Measurements from ENCODE around the gene ZNF835. TPM values are rescaled to one million over a fixed set of nuclear protein-coding genes. Genes with fewer than 3 reads are reported as not detected.

ZNF835 gene
- total RNA-seq, 2 donors from 2014 or later: 0.13 to 0.42 TPM

DNA sequence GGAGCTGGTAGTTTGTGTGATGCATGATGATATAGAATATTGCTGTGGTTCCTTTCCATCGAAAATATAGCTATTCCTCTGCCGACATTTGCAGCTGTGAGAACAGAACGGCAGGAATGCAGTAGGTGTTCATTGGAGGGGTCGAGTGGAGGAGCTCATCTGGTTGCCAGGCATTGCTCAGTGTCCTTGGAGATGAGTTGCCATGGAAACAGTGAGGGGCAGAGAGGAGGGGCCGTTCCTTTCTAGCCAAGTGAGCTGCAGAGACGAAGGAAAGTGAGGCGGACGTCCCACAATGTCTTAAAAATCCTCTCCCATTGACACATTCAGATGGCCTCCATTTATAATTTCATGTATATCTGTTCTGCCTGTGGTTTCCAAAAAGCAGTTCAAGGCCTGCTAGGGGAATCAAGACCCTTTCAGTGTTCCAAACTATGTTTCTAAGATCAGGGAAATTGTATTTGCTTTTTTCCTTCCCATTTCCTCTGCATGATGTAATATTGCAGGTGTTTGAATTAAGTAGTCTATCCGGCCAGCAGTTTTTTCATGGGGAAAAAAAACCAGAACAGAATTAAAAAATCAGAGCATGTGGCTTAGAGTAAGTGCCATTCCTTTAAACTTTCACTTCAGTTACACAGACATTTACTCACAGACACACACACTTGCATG, 41.2 kb upstream of the ZNF835 start:
- TF ChIP-seq, protein P1, sequence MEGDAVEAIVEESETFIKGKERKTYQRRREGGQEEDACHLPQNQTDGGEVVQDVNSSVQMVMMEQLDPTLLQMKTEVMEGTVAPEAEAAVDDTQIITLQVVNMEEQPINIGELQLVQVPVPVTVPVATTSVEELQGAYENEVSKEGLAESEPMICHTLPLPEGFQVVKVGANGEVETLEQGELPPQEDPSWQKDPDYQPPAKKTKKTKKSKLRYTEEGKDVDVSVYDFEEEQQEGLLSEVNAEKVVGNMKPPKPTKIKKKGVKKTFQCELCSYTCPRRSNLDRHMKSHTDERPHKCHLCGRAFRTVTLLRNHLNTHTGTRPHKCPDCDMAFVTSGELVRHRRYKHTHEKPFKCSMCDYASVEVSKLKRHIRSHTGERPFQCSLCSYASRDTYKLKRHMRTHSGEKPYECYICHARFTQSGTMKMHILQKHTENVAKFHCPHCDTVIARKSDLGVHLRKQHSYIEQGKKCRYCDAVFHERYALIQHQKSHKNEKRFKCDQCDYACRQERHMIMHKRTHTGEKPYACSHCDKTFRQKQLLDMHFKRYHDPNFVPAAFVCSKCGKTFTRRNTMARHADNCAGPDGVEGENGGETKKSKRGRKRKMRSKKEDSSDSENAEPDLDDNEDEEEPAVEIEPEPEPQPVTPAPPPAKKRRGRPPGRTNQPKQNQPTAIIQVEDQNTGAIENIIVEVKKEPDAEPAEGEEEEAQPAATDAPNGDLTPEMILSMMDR (conservative IDR thresholded peaks at IDR 0.05): no peak
- Histone ChIP-seq H3K36me3 (ENCODE audit: control insufficient read depth, insufficient read depth, low read length) (no peaks in the 10 kb centered on the region), H3K9ac (ENCODE audit: extremely low read depth, low read length, poor library complexity, severe bottlenecking) (no peak overlapping the region), H3K27ac (ENCODE audit: low read depth, low read length) (no peak overlapping the region), H3K4me3 (ENCODE audit: low read length) (no peak overlapping the region), H3K4me1 (ENCODE audit: control insufficient read depth, insufficient read depth, low read length) (no peaks in the 10 kb centered on the region), H3K27me3 (ENCODE audit: control insufficient read depth, insufficient read depth, low read length, poor library complexity, severe bottlenecking) (no peaks in the 10 kb centered on the region), H3K9me3 (ENCODE audit: control insufficient read depth, low read length) (peaks cover 44% of the 10 kb centered on the region)
- Mint-ChIP-seq H3K4me3 (no peak overlapping the region), H3K27ac (no peak overlapping the region), H3K4me1 (no peaks in the 10 kb centered on the region), H3K36me3 (ENCODE audit: low read depth) (no peaks in the 10 kb centered on the region), H3K27me3 (ENCODE audit: insufficient read depth) (no peaks in the 10 kb centered on the region), H3K9me3 (peaks cover 84% of the 10 kb centered on the region)
- WGBS, 2 experiments (ENCODE audit: insufficient coverage in 1 of 2, insufficient read length in 1 of 2): 57 to 65% methylated on average over 5 to 9 of the region's 9 CpGs
- no peak for DNase-seq

DNA sequence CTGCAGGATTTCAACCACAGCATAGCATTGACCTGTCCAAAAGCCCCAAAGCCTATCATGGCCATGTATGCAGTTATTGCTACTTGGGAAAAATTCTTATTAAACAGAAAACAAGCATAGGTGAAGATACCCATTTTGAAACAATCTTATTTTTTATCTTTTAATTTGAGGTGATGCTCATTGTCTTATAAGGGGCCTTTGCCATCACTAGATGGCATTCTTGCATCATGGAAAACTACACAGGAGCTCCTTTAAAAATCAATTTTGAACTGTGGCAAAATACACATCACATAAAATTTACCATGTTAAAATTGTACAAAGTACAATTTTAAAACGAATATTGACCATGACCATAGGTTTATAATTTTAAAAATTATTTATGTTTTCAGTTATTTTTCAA, 38.9 kb upstream of the ZNF835 start:
- Histone ChIP-seq H3K4me3 (ENCODE audit: low read length) (no peak overlapping the region), H3K27me3 (ENCODE audit: control insufficient read depth, insufficient read depth, low read length, poor library complexity, severe bottlenecking) (no peaks in the 10 kb centered on the region), H3K9ac (ENCODE audit: extremely low read depth, low read length, poor library complexity, severe bottlenecking) (no peak overlapping the region), H3K4me1 (ENCODE audit: control insufficient read depth, insufficient read depth, low read length) (no peaks in the 10 kb centered on the region), H3K27ac (ENCODE audit: low read depth, low read length) (no peak overlapping the region), H3K9me3 (ENCODE audit: control insufficient read depth, low read length) (peaks cover 57% of the 10 kb centered on the region), H3K36me3 (ENCODE audit: control insufficient read depth, insufficient read depth, low read length) (no peaks in the 10 kb centered on the region)
- no peak for DNase-seq
- Mint-ChIP-seq H3K9me3 (peaks cover 86% of the 10 kb centered on the region), H3K36me3 (ENCODE audit: low read depth) (no peaks in the 10 kb centered on the region), H3K27ac (no peak overlapping the region), H3K27me3 (ENCODE audit: insufficient read depth) (no peaks in the 10 kb centered on the region), H3K4me1 (no peaks in the 10 kb centered on the region), H3K4me3 (no peak overlapping the region)
- TF ChIP-seq, protein P1 (conservative IDR thresholded peaks at IDR 0.05): no peak
- no CpG with 5 or more reads among the region's 1 CpG for WGBS, 2 experiments (ENCODE audit: insufficient coverage in 1 of 2, insufficient read length in 1 of 2)

DNA sequence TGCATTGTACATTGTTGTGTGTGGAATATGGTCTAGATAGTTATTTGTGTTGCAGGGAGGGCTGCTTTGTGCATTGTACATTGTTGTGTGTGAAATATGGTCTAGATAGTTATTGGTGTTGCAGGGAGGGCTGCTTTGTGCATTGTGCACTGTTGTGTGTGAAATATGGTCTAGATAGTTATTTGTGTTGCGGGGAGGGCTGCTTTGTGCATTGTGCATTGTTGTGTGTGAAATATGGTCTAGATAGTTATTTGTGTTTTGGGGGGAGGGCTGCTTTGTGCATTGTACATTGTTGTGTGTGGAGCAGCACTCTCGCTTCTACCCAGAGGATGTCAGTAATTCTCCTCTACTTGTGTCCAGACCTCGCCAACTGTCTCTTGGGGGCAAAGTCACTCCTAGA, 36.3 kb upstream of the ZNF835 start:
- Mint-ChIP-seq H3K4me1 (no peaks in the 10 kb centered on the region), H3K36me3 (ENCODE audit: low read depth) (no peaks in the 10 kb centered on the region), H3K27me3 (ENCODE audit: insufficient read depth) (no peaks in the 10 kb centered on the region), H3K9me3 (peaks cover 94% of the 10 kb centered on the region), H3K4me3 (no peak overlapping the region), H3K27ac (no peak overlapping the region)
- Histone ChIP-seq H3K9me3 (ENCODE audit: control insufficient read depth, low read length) (peaks cover 72% of the 10 kb centered on the region), H3K27me3 (ENCODE audit: control insufficient read depth, insufficient read depth, low read length, poor library complexity, severe bottlenecking) (no peaks in the 10 kb centered on the region), H3K4me3 (ENCODE audit: low read length) (no peak overlapping the region), H3K4me1 (ENCODE audit: control insufficient read depth, insufficient read depth, low read length) (no peaks in the 10 kb centered on the region), H3K9ac (ENCODE audit: extremely low read depth, low read length, poor library complexity, severe bottlenecking) (no peak overlapping the region), H3K36me3 (ENCODE audit: control insufficient read depth, insufficient read depth, low read length) (no peaks in the 10 kb centered on the region), H3K27ac (ENCODE audit: low read depth, low read length) (no peak overlapping the region)
- 84% methylated on average over 2 of the region's 3 CpGs; no CpG with 5 or more reads in 1 of the 2 experiments for WGBS, 2 experiments (ENCODE audit: insufficient coverage in 1 of 2, insufficient read length in 1 of 2)
- DNase-seq: no peak
- TF ChIP-seq, protein P1 (conservative IDR thresholded peaks at IDR 0.05): no peak
